Measurements from ENCODE around the gene HNRNPLL. TPM values are rescaled to one million over a fixed set of nuclear protein-coding genes. Genes with fewer than 3 reads are reported as not detected.

The HNRNPLL gene
- total RNA-seq, 1 experiment from 2014 or later, result 43.2 TPM

DNA sequence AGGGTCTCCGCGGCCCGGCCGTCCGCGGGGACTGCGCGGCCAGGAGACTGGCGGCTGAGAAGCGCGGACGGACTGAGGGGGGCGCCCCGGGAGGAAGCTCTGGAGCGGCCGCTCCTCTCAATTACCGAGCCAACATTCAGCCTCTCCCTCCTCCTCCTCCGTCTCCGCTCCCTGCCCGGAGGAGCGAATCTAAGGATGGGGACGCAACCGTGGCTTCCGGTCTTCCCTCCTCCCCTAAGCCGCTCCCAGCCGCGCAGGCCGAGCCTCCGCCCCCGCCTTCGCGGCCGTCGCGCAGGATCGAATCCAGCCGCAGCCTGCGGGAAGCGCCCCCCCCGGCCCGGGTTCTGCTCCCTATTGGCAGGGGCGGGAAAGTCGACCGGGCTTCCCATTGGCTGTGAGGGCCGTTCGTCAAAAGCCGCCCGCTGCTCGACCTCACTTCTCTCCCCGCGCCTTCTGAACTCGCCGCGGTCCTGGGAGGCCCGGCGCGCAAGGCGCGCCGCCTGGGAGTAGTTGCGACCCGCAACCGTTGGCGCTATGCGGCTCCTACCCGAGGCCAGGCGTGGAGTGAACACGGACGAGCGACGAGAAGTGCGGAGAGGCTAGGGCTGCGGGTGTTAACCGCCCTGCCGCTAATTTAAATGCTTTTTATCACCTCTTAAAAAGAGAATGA lies at the start of gene HNRNPLL (continued):
- TF ChIP-seq YY1 (IDR thresholded peaks at IDR 0.05; ENCODE audit: extremely low read depth, insufficient replicate concordance, low read depth, low read length) (no peak), ZNF274 (IDR thresholded peaks at IDR 0.05; ENCODE audit: low read depth, low read length) (no peak), POLR2AphosphoS5 (IDR thresholded peaks at IDR 0.05; ENCODE audit: low read depth, low read length) (peak; percentile 99), ZFX (IDR thresholded peaks at IDR 0.05) (0 out of 2 replicates have a peak, but pooled peaks have one; percentile 45), POLR2A (IDR thresholded peaks at IDR 0.05; ENCODE audit: borderline replicate concordance, extremely low read depth, insufficient read depth, insufficient read length) (peak; percentile 83), SRF (IDR thresholded peaks at IDR 0.05; ENCODE audit: low read depth) (peak; percentile 28; the same call in 1 of the 2 replicates)

DNA sequence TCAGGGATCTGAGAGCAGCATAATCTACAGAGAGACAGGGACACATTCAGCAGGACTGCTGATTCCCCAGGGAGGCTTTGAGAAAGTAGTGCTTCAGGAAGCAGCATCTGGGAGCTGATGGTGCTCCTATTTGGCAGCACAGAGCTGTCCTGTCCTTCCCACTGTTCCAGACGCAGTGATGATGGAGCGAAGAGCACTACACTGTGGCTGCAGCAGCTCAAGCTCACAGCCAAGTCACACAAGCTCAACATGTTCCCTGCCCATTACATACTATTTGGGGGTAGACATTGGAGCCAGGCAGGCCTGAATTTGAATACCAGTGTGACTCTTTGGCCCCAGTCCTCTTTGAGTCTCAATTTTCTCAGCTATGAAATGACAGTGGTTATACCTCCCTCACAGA lies 48.0 kb upstream of the HNRNPLL start:
- ChIA-PET POLR2A (no interaction called here), CTCF (no interaction called here), RAD21 (ENCODE audit: low non-redundant PET in 1 of 2, low total read pairs in 2 of 2, uncharacterized antibody in 2 of 2, unreplicated experiment in 2 of 2) (no interaction called here)
- Histone ChIP-seq H4K20me1 (ENCODE audit: insufficient read depth) (no peaks in the 10 kb centered on the region), H3K4me1 (ENCODE audit: control insufficient read depth in 1 of 2, insufficient read depth in 2 of 2, low read length in 2 of 2) (no peaks in the 10 kb centered on the region), H2AFZ (ENCODE audit: low read depth, low read length, poor library complexity, severe bottlenecking) (no peak overlapping the region), H3K27me3 (ENCODE audit: insufficient read depth, low read length) (no peaks in the 10 kb centered on the region), H3K9me3 (ENCODE audit: control insufficient read depth in 1 of 2, insufficient read depth in 1 of 2, low read depth in 1 of 2, low read length in 2 of 2) (no peaks in the 10 kb centered on the region), H3K9me2 (ENCODE audit: insufficient read depth) (no peaks in the 10 kb centered on the region), H3K4me2 (ENCODE audit: low read length) (no peak overlapping the region), H3K27ac (ENCODE audit: low read depth, low read length) (no peak overlapping the region), H3K79me2 (ENCODE audit: insufficient read depth, low read length) (no peaks in the 10 kb centered on the region), H3K4me3 (replicated peaks in 1 of 2; ENCODE audit: low read depth in 1 of 2, low read length in 2 of 2) (no peak overlapping the region), H3K36me3 (ENCODE audit: control insufficient read depth in 1 of 2, insufficient read depth in 2 of 2, low read length in 2 of 2) (no peaks in the 10 kb centered on the region), H3K9ac (ENCODE audit: low read length) (no peak overlapping the region)
- BruUV-seq (replicated peaks), result no TSS peak
- no peak for ATAC-seq
- intact Hi-C loops (cut with micrococcal nuclease), result no loop called here
- DNase-seq (ENCODE audit: low read depth, low spot score), result no peak
- no peak for TF ChIP-seq CBX3 (IDR thresholded peaks at IDR 0.05; ENCODE audit: low read depth)
- no peak for TF ChIP-seq EGR1 (IDR thresholded peaks at IDR 0.05; ENCODE audit: low read depth)

- no peak overlapping the region for H3K4me3 ChIP-seq (replicated peaks in 1 of 2; ENCODE audit: low read depth in 1 of 2, low read length in 2 of 2)
- H2AFZ ChIP-seq (ENCODE audit: low read depth, low read length, poor library complexity, severe bottlenecking), result no peak overlapping the region
- ChIA-PET RAD21 (ENCODE audit: low non-redundant PET in 1 of 2, low total read pairs in 2 of 2, uncharacterized antibody in 2 of 2, unreplicated experiment in 2 of 2) (no interaction called here), CTCF (no interaction called here), POLR2A (no interaction called here)
- H3K9me3 ChIP-seq (ENCODE audit: control insufficient read depth in 1 of 2, insufficient read depth in 1 of 2, low read depth in 1 of 2, low read length in 2 of 2), result no peaks in the 10 kb centered on the region
- no peak overlapping the region for H3K4me2 ChIP-seq (ENCODE audit: low read length)
- ATAC-seq, result no peak
- intact Hi-C loops (cut with micrococcal nuclease), result no loop called here
- H3K79me2 ChIP-seq (ENCODE audit: insufficient read depth, low read length), result no peaks in the 10 kb centered on the region
- no peaks in the 10 kb centered on the region for H3K9me2 ChIP-seq (ENCODE audit: insufficient read depth)
- BruUV-seq (replicated peaks), result no TSS peak
- no peak for DNase-seq (ENCODE audit: low read depth, low spot score)
- H3K4me1 ChIP-seq (ENCODE audit: control insufficient read depth in 1 of 2, insufficient read depth in 2 of 2, low read length in 2 of 2), result no peaks in the 10 kb centered on the region
- no peak overlapping the region for H3K27ac ChIP-seq (ENCODE audit: low read depth, low read length)
- TF ChIP-seq POLR2A (IDR thresholded peaks at IDR 0.05; ENCODE audit: borderline replicate concordance, extremely low read depth, insufficient read depth, insufficient read length) (no peak), CEBPB (IDR thresholded peaks at IDR 0.05; ENCODE audit: low read depth) (no peak), SIN3A (IDR thresholded peaks at IDR 0.05; ENCODE audit: low read depth) (no peak), YY1 (IDR thresholded peaks at IDR 0.05; ENCODE audit: extremely low read depth, insufficient replicate concordance, low read depth, low read length) (no peak), JUND (IDR thresholded peaks at IDR 0.05) (no peak), CBX3 (IDR thresholded peaks at IDR 0.05; ENCODE audit: low read depth) (no peak), ELF1 (IDR thresholded peaks at IDR 0.05; ENCODE audit: borderline replicate concordance, low read depth) (no peak), EZH2phosphoT487 (IDR thresholded peaks at IDR 0.05; ENCODE audit: borderline replicate concordance) (no peak)
- TF ChIP-seq, protein P1, sequence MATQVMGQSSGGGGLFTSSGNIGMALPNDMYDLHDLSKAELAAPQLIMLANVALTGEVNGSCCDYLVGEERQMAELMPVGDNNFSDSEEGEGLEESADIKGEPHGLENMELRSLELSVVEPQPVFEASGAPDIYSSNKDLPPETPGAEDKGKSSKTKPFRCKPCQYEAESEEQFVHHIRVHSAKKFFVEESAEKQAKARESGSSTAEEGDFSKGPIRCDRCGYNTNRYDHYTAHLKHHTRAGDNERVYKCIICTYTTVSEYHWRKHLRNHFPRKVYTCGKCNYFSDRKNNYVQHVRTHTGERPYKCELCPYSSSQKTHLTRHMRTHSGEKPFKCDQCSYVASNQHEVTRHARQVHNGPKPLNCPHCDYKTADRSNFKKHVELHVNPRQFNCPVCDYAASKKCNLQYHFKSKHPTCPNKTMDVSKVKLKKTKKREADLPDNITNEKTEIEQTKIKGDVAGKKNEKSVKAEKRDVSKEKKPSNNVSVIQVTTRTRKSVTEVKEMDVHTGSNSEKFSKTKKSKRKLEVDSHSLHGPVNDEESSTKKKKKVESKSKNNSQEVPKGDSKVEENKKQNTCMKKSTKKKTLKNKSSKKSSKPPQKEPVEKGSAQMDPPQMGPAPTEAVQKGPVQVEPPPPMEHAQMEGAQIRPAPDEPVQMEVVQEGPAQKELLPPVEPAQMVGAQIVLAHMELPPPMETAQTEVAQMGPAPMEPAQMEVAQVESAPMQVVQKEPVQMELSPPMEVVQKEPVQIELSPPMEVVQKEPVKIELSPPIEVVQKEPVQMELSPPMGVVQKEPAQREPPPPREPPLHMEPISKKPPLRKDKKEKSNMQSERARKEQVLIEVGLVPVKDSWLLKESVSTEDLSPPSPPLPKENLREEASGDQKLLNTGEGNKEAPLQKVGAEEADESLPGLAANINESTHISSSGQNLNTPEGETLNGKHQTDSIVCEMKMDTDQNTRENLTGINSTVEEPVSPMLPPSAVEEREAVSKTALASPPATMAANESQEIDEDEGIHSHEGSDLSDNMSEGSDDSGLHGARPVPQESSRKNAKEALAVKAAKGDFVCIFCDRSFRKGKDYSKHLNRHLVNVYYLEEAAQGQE (IDR thresholded peaks at IDR 0.05; ENCODE audit: low read depth), result no peak
- H3K27me3 ChIP-seq (ENCODE audit: insufficient read depth, low read length), result no peaks in the 10 kb centered on the region
- no peaks in the 10 kb centered on the region for H3K36me3 ChIP-seq (ENCODE audit: control insufficient read depth in 1 of 2, insufficient read depth in 2 of 2, low read length in 2 of 2)
- no peak overlapping the region for H3K9ac ChIP-seq (ENCODE audit: low read length)
- no peaks in the 10 kb centered on the region for H4K20me1 ChIP-seq (ENCODE audit: insufficient read depth)
These were observed 47.3 kb upstream of the HNRNPLL start for GRCh38 chr2:38650012-38650411.
